PC-3 (cell line): ENCODE measurements around the gene AKAP6.

Experiments used
- CTCF ChIP-seq: fragments of 300-600 bp; sonication (generic); conservative IDR thresholded peaks from 2 replicates; pipeline ENCODE4 v1.5.1; 2017; ENCODE audit warnings: antibody characterized with exemption, low read depth, mild to moderate bottlenecking, low read length
- EZH2 ChIP-seq: fragments of 300-600 bp; sonication (generic); IDR thresholded peaks from one replicate; pipeline ENCODE4 v1.6.1; 2017; ENCODE audit warnings: antibody characterized with exemption, mild to moderate bottlenecking, low read length; ENCODE audit not compliant: unreplicated experiment
- EZH2phosphoT487 ChIP-seq: fragments of 300-600 bp; sonication (generic); IDR thresholded peaks from 2 replicates; pipeline ENCODE4 v1.6.1; 2018; ENCODE audit warnings: mild to moderate bottlenecking, antibody characterized with exemption, low read length, borderline replicate concordance

DNA sequence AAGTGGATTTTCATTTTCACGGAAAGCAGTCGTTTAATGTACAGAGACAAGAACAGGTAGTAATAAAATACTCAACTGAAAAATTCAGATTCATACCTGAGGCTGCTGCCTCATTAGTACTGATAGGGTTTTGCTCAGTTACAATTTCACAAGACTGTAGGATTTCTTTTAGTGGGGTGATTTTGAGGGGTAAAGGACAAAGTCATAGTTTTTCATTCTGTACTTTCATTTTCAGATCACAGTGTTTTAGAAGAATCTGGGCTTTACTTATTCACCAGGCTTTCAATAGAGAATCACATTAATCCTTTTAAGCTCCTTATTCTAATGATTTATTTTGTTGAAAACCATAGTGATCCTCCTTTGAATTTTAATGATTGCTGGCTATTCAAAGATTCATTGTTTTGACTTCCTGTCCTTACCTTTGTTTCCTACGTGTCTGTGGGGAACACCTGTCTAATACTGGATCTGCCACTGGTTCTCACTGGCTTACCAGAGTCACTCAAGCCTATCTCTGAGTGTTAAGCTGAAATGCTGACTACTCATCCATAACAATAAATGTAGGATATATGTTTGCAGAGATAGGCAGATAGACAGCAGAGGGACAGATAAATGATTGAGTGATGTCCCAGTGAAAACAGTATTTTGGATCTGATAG is 365.8 kb downstream of the AKAP6 start:
- TF ChIP-seq CTCF (no peak), EZH2 (no peak), EZH2phosphoT487 (no peak)
